H9 (cell line): ENCODE data around the gene ST8SIA6. TPM values are rescaled to one million over a fixed set of nuclear protein-coding genes. Genes with fewer than 3 reads are reported as not detected.

ENCODE experiments used
- DNase-seq: peaks from one replicate; pipeline ENCODE4 v3.0.0-alpha.2; 2017
- H2AFZ ChIP-seq: one replicate; pipeline ENCODE4 v1.6.1; 2013; ENCODE audit warnings: mild to moderate bottlenecking, low read length, control low read depth, moderate library complexity
- H2AK5ac ChIP-seq: 2 replicates; pipeline ENCODE4 v1.6.1; 2013; ENCODE audit warnings: low read length, control low read depth, mixed read lengths; ENCODE audit not compliant: insufficient read length
- H2BK120ac ChIP-seq: one replicate; pipeline ENCODE4 v1.6.1; 2013; ENCODE audit warnings: low read depth, mild to moderate bottlenecking, low read length, control low read depth, inconsistent platforms; ENCODE audit not compliant: poor library complexity, severe bottlenecking
- H2BK12ac ChIP-seq: 2 replicates; pipeline ENCODE4 v1.6.1; 2013; ENCODE audit warnings: low read length, control low read depth, mixed read lengths, low read depth; ENCODE audit not compliant: insufficient read length
- H2BK15ac ChIP-seq: 2 replicates; pipeline ENCODE4 v1.6.1; 2013; ENCODE audit warnings: low read depth, low read length, control low read depth
- H2BK20ac ChIP-seq: one replicate; pipeline ENCODE4 v1.6.1; 2013; ENCODE audit warnings: low read depth, mild to moderate bottlenecking, low read length, control low read depth, inconsistent platforms; ENCODE audit not compliant: poor library complexity, severe bottlenecking
- H2BK5ac ChIP-seq: 2 replicates; pipeline ENCODE4 v1.6.1; 2013; ENCODE audit warnings: low read length, control low read depth, mixed read lengths; ENCODE audit not compliant: insufficient read length
- H3K14ac ChIP-seq: 2 replicates; pipeline ENCODE4 v1.6.1; 2013; ENCODE audit warnings: low read length, control low read depth; ENCODE audit not compliant: insufficient read depth
- H3K18ac ChIP-seq: 2 replicates; pipeline ENCODE4 v1.6.1; 2013; ENCODE audit warnings: low read depth, mild to moderate bottlenecking, mixed read lengths, low read length, control low read depth; ENCODE audit not compliant: insufficient read length
- H3K23ac ChIP-seq: 2 replicates; pipeline ENCODE4 v1.6.1; 2013; ENCODE audit warnings: low read length, control low read depth, mixed read lengths, low read depth; ENCODE audit not compliant: insufficient read length
- H3K23me2 ChIP-seq: 2 replicates; pipeline ENCODE4 v1.6.1; 2013; ENCODE audit warnings: low read depth, mild to moderate bottlenecking, mixed read lengths, low read length, control low read depth; ENCODE audit not compliant: insufficient read length, poor library complexity, severe bottlenecking
- H3K27ac ChIP-seq: 2 replicates; pipeline ENCODE4 v1.5.1; 2013; ENCODE audit warnings: low read length, control low read depth, mixed read lengths, low read depth; ENCODE audit not compliant: insufficient read length
- H3K27me3 ChIP-seq: 2 replicates; pipeline ENCODE4 v1.6.1; 2013; ENCODE audit warnings: low read length, control low read depth, inconsistent platforms; ENCODE audit not compliant: insufficient read depth
- H3K4ac ChIP-seq: 2 replicates; pipeline ENCODE4 v1.6.1; 2013; ENCODE audit warnings: low read depth, mild to moderate bottlenecking, control low read depth, inconsistent platforms, low read length, moderate library complexity
- H3K4me1 ChIP-seq: 2 replicates; pipeline ENCODE4 v1.6.1; 2013; ENCODE audit warnings: low read length, control low read depth, inconsistent platforms; ENCODE audit not compliant: insufficient read depth
- H3K4me2 ChIP-seq: 2 replicates; pipeline ENCODE4 v1.6.1; 2013; ENCODE audit warnings: low read length, control low read depth, mixed read lengths; ENCODE audit not compliant: insufficient read length, insufficient read depth
- H3K56ac ChIP-seq: 2 replicates; pipeline ENCODE4 v1.6.1; 2013; ENCODE audit warnings: low read depth, mild to moderate bottlenecking, mixed read lengths, low read length, control low read depth; ENCODE audit not compliant: insufficient read length
- H3K79me1 ChIP-seq: 2 replicates; pipeline ENCODE4 v1.6.1; 2013; ENCODE audit warnings: low read depth, mild to moderate bottlenecking, moderate library complexity, low read length, control low read depth, inconsistent platforms; ENCODE audit not compliant: insufficient read depth, poor library complexity, severe bottlenecking
- H3K79me2 ChIP-seq: 2 replicates; pipeline ENCODE4 v1.6.1; 2013; ENCODE audit warnings: low read length, control low read depth, inconsistent platforms; ENCODE audit not compliant: insufficient read depth
- H3K9ac ChIP-seq: 2 replicates; pipeline ENCODE4 v1.6.1; 2013; ENCODE audit warnings: low read length, control low read depth, mixed read lengths; ENCODE audit not compliant: insufficient read length; ENCODE audit errors: extremely low read depth
- H3K9me3 ChIP-seq: one replicate; pipeline ENCODE4 v1.6.1; 2013; ENCODE audit warnings: low read depth, low read length, inconsistent platforms; ENCODE audit not compliant: control insufficient read depth
- H3T11ph ChIP-seq: one replicate; pipeline ENCODE4 v1.6.1; 2013; ENCODE audit warnings: mild to moderate bottlenecking, low read length, control low read depth, inconsistent platforms
- H4K20me1 ChIP-seq: one replicate; pipeline ENCODE4 v1.6.1; 2013; ENCODE audit not compliant: control insufficient read depth, insufficient read length, insufficient read depth
- H4K5ac ChIP-seq: 2 replicates; pipeline ENCODE4 v1.6.1; 2013; ENCODE audit warnings: low read depth, mild to moderate bottlenecking, mixed read lengths, low read length, control low read depth; ENCODE audit not compliant: insufficient read length
- H4K8ac ChIP-seq: replicated peaks from 2 replicates; pipeline ENCODE4 v1.6.1; 2013; ENCODE audit warnings: low read length, control low read depth, mixed read lengths, low read depth; ENCODE audit not compliant: insufficient read length
- H4K91ac ChIP-seq: 2 replicates; pipeline ENCODE4 v1.6.1; 2013; ENCODE audit warnings: low read depth, mild to moderate bottlenecking, moderate library complexity, mixed read lengths, low read length, control low read depth; ENCODE audit not compliant: insufficient read length
- H3K27ac Mint-ChIP-seq, 3 experiments: 2 replicates in 2 of 3; 3 replicates in 1 of 3; pipeline ENCODE4 v1.8.0; 2020 to 2021; ENCODE audit warnings: mixed read lengths in 3 of 3, mild to moderate bottlenecking in 1 of 3, moderate library complexity in 1 of 3
- H3K27me3 Mint-ChIP-seq: 2 replicates; pipeline ENCODE4 v1.8.0; 2021; ENCODE audit warnings: low read depth, mild to moderate bottlenecking, moderate library complexity, mixed read lengths
- H3K36me3 Mint-ChIP-seq, 3 experiments: 2 replicates in 2 of 3; 3 replicates in 1 of 3; pipeline ENCODE4 v1.8.0; 2020 to 2021; ENCODE audit warnings: low read depth in 3 of 3, mixed read lengths in 3 of 3; ENCODE audit not compliant: insufficient read depth in 1 of 3
- H3K4me1 Mint-ChIP-seq, 2 experiments: 2 replicates each; pipeline ENCODE4 v1.8.0; 2020; ENCODE audit warnings: mixed read lengths in 2 of 2
- H3K4me3 Mint-ChIP-seq, 2 experiments: 2 replicates in 1 of 2; 3 replicates in 1 of 2; pipeline ENCODE4 v1.8.0; 2020 to 2021; ENCODE audit warnings: mild to moderate bottlenecking in 2 of 2, mixed read lengths in 2 of 2, moderate library complexity in 1 of 2
- H3K9me3 Mint-ChIP-seq, 2 experiments: 2 replicates in 1 of 2; 3 replicates in 1 of 2; pipeline ENCODE4 v1.8.0; 2020; ENCODE audit warnings: mild to moderate bottlenecking in 2 of 2, mixed read lengths in 2 of 2, moderate library complexity in 1 of 2
- WGBS: extraction: QIAGEN DNeasy Blood & Tissue Kit; methylation state at CpG from one replicate; pipeline ENCODE4 v1.1.7; 2013; ENCODE audit warnings: missing lambda C conversion rate, low lambda C conversion rate, mixed read lengths; ENCODE audit not compliant: insufficient read length; ENCODE audit errors: extremely low coverage; 5-methylcytosine and 5-hydroxymethylcytosine counted together
- total RNA-seq: library from RNA; stranded (reverse); gene quantifications from 2 replicates; pipeline ENCODE4 v1.2.1, GENCODE V29; 2021
- TF ChIP-seq, protein P1 (sequence below): fragments of 200-600 bp; sonication (generic); conservative IDR thresholded peaks from 3 replicates; pipeline ENCODE4 v1.8.0; 2021; ENCODE audit warnings: antibody characterized with exemption, mild to moderate bottlenecking

ST8SIA6 gene
- total RNA-seq, 1 experiment from 2014 or later = 0.37 TPM

DNA sequence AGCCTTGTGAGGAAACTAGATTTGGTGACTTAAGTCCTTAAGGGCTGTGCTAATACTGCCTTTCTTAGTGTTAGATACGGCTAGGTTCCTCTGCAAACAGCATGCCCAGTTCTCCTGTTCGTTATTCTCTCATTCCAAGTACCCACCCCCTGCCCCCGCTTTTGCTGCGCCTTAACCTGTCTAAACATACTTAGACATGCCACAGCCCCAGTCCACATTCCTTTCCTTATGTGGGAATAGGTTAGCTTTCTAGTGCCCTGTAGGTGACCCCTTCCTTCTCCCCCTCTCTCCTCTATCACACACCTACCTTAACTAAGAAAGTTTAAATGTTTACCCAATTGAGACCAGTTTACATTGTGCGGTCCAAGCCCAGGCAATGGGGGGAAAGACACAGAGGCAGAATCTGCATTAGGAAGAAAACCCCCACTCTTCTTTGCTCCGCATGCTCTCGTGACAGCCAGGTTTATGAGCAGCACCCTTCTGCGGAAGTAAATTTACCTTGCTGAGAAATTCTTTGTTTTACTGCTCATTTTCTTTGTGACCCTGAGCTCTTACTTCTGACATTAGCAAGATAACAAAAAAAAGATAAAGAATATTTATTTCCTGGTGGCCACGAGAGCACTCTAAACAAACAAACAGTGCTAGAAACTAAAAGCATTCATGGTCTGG is 177.5 kb downstream of the ST8SIA6 start:
- no peak overlapping the region for H2BK20ac ChIP-seq
- peaks cover 39 to 41% of the 10 kb centered on the region in 2 experiments for H3K9me3 Mint-ChIP-seq
- TF ChIP-seq, protein P1, sequence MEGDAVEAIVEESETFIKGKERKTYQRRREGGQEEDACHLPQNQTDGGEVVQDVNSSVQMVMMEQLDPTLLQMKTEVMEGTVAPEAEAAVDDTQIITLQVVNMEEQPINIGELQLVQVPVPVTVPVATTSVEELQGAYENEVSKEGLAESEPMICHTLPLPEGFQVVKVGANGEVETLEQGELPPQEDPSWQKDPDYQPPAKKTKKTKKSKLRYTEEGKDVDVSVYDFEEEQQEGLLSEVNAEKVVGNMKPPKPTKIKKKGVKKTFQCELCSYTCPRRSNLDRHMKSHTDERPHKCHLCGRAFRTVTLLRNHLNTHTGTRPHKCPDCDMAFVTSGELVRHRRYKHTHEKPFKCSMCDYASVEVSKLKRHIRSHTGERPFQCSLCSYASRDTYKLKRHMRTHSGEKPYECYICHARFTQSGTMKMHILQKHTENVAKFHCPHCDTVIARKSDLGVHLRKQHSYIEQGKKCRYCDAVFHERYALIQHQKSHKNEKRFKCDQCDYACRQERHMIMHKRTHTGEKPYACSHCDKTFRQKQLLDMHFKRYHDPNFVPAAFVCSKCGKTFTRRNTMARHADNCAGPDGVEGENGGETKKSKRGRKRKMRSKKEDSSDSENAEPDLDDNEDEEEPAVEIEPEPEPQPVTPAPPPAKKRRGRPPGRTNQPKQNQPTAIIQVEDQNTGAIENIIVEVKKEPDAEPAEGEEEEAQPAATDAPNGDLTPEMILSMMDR = no peak
- H3K9me3 ChIP-seq = no peaks in the 10 kb centered on the region
- H4K20me1 ChIP-seq = no peaks in the 10 kb centered on the region
- no peaks in the 10 kb centered on the region for H3K4me1 Mint-ChIP-seq
- H3K56ac ChIP-seq = no peak overlapping the region
- no peak overlapping the region for H3K18ac ChIP-seq
- H2BK5ac ChIP-seq = no peak overlapping the region
- H2AFZ ChIP-seq = no peak overlapping the region
- H3K27me3 Mint-ChIP-seq = peaks cover 2% of the 10 kb centered on the region; the same call in 1 of the 2 replicates
- H3K27ac ChIP-seq = no peak overlapping the region
- no peak overlapping the region for H2AK5ac ChIP-seq
- H2BK15ac ChIP-seq = no peak overlapping the region
- H3K4me3 Mint-ChIP-seq = no peak overlapping the region; a peak in 1 of 5 replicates
- H3K23me2 ChIP-seq = no peaks in the 10 kb centered on the region
- no peak overlapping the region for H2BK120ac ChIP-seq
- H3K79me1 ChIP-seq = no peaks in the 10 kb centered on the region
- no peak overlapping the region; a peak in 1 of 7 replicates for H3K27ac Mint-ChIP-seq
- no peaks in the 10 kb centered on the region for H3K4me1 ChIP-seq
- H3K4me2 ChIP-seq = no peak overlapping the region
- H2BK12ac ChIP-seq = no peak overlapping the region
- DNase-seq = no peak
- H3K4ac ChIP-seq = no peak overlapping the region
- no peak overlapping the region for H4K5ac ChIP-seq
- no peak overlapping the region for H4K91ac ChIP-seq
- no peaks in the 10 kb centered on the region for H3K27me3 ChIP-seq
- no peaks in the 10 kb centered on the region for H3K79me2 ChIP-seq
- H4K8ac ChIP-seq = no peak overlapping the region
- no peak overlapping the region for H3T11ph ChIP-seq
- WGBS = no CpG with 5 or more reads among the region's 9 CpGs
- no peak overlapping the region for H3K23ac ChIP-seq
- H3K14ac ChIP-seq = no peak overlapping the region
- peaks cover 10 to 31% (median 13%) of the 10 kb centered on the region in 3 experiments for H3K36me3 Mint-ChIP-seq
- H3K9ac ChIP-seq = no peak overlapping the region
